Erythroblast (primary cell): ENCODE data around the gene LAMTOR4.

ENCODE experiments used
- GATA1 ChIP-seq: IDR thresholded peaks from 2 replicates; pipeline ENCODE4 v1.6.1; 2011; ENCODE audit warnings: low read depth, mild to moderate bottlenecking, control low read depth, low read length, moderate library complexity
- POLR2A ChIP-seq: IDR thresholded peaks from 2 replicates; pipeline ENCODE4 v1.6.1; 2011; ENCODE audit warnings: mild to moderate bottlenecking, low read length

DNA sequence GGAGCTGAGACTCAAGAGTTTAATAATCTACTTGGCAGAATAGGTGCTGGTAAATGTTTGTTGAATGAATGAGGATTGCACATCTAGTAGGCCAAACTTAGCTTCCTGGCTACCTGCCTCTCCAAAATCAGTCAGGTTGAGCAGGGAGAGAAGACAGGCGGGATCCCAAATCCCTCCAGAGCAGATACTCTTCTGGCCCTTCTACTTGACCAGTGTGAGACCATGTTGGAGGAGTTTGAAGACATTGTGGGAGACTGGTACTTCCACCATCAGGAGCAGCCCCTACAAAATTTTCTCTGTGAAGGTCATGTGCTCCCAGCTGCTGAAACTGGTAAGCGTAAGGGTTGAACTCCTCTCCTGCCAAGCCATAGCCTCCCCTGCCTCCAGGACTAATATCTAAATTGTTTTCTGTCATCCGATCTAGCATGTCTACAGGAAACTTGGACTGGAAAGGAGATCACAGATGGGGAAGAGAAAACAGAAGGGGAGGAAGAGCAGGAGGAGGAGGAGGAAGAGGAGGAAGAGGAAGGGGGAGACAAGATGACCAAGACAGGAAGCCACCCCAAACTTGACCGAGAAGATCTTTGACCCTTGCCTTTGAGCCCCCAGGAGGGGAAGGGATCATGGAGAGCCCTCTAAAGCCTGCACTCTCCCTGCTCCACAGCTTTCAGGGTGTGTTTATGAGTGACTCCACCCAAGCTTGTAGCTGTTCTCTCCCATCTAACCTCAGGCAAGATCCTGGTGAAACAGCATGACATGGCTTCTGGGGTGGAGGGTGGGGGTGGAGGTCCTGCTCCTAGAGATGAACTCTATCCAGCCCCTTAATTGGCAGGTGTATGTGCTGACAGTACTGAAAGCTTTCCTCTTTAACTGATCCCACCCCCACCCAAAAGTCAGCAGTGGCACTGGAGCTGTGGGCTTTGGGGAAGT lies 24.2 kb upstream of the LAMTOR4 start:
- TF ChIP-seq POLR2A: no peak
- TF ChIP-seq GATA1: no peak
